ENCODE data around the gene SAMD11.
A peak's percentile ranks its signal among the peaks of the same experiment; 100 is the strongest.

The SAMD11 gene

GRCh38 chr1:961132-961669 is 37.5 kb downstream of the SAMD11 start:
- Histone ChIP-seq H3K4me3 (ENCODE audit: extremely low read depth, insufficient read depth, low read length, poor library complexity, severe bottlenecking) (peak overlapping the region; percentile 61), H3K4me1 (ENCODE audit: control insufficient read depth, insufficient read depth, low read length, poor library complexity, severe bottlenecking) (peaks cover 16% of the 10 kb centered on the region), H3K27ac (ENCODE audit: low read depth, low read length, severe bottlenecking) (no peak overlapping the region), H3K9me3 (ENCODE audit: control insufficient read depth, low read length) (no peaks in the 10 kb centered on the region), H3K36me3 (ENCODE audit: control insufficient read depth, insufficient read depth, low read length) (peaks cover 47% of the 10 kb centered on the region)
- WGBS, 2 experiments (ENCODE audit: insufficient coverage in 2 of 2) = 38 to 52% methylated on average over 38 to 50 of the region's 56 CpGs

- Histone ChIP-seq H3K4me3 (ENCODE audit: extremely low read depth, insufficient read depth, low read length, poor library complexity, severe bottlenecking) (no peak overlapping the region), H3K9me3 (ENCODE audit: control insufficient read depth, low read length) (no peaks in the 10 kb centered on the region), H3K36me3 (ENCODE audit: control insufficient read depth, insufficient read depth, low read length) (peaks cover 33% of the 10 kb centered on the region), H3K27ac (ENCODE audit: low read depth, low read length, severe bottlenecking) (no peak overlapping the region), H3K4me1 (ENCODE audit: control insufficient read depth, insufficient read depth, low read length, poor library complexity, severe bottlenecking) (peaks cover 17% of the 10 kb centered on the region)
- 97 to 98% methylated on average over 40 to 55 of the region's 57 CpGs for WGBS, 2 experiments (ENCODE audit: insufficient coverage in 2 of 2)
Observed at GRCh38 chr1:962381-963300, 38.9 kb downstream of the SAMD11 start.

- no peaks in the 10 kb centered on the region for H3K9me3 ChIP-seq (ENCODE audit: control insufficient read depth, low read length)
- H3K27ac ChIP-seq (ENCODE audit: low read depth, low read length, severe bottlenecking) = no peak overlapping the region
- peaks cover 33% of the 10 kb centered on the region for H3K36me3 ChIP-seq (ENCODE audit: control insufficient read depth, insufficient read depth, low read length)
- H3K4me3 ChIP-seq (ENCODE audit: extremely low read depth, insufficient read depth, low read length, poor library complexity, severe bottlenecking) = no peak overlapping the region
- H3K4me1 ChIP-seq (ENCODE audit: control insufficient read depth, insufficient read depth, low read length, poor library complexity, severe bottlenecking) = peaks cover 13% of the 10 kb centered on the region
- WGBS, 2 experiments (ENCODE audit: insufficient coverage in 2 of 2) = 95% methylated on average over 15 to 16 of the region's 16 CpGs
Observed at GRCh38 chr1:963301-963651, 39.6 kb downstream of the SAMD11 start.

- Histone ChIP-seq H3K4me3 (ENCODE audit: extremely low read depth, insufficient read depth, low read length, poor library complexity, severe bottlenecking) (no peak overlapping the region), H3K27ac (ENCODE audit: low read depth, low read length, severe bottlenecking) (no peak overlapping the region)
- WGBS, 2 experiments (ENCODE audit: insufficient coverage in 2 of 2) = 97 to 98% methylated on average over 31 to 41 of the region's 47 CpGs
Observed at GRCh38 chr1:963746-964525, 40.2 kb downstream of the SAMD11 start.

GRCh38 chr1:964691-965525 is 41.2 kb downstream of the SAMD11 start:
- Histone ChIP-seq H3K4me1 (ENCODE audit: control insufficient read depth, insufficient read depth, low read length, poor library complexity, severe bottlenecking) (peaks cover 13% of the 10 kb centered on the region), H3K4me3 (ENCODE audit: extremely low read depth, insufficient read depth, low read length, poor library complexity, severe bottlenecking) (no peak overlapping the region), H3K9me3 (ENCODE audit: control insufficient read depth, low read length) (no peaks in the 10 kb centered on the region), H3K27ac (ENCODE audit: low read depth, low read length, severe bottlenecking) (no peak overlapping the region), H3K36me3 (ENCODE audit: control insufficient read depth, insufficient read depth, low read length) (peaks cover 33% of the 10 kb centered on the region)
- 95% methylated on average over 18 to 26 of the region's 51 CpGs for WGBS, 2 experiments (ENCODE audit: insufficient coverage in 2 of 2)

More at GRCh38 chr1:963746-964525, 40.2 kb downstream of the SAMD11 start:
- Histone ChIP-seq H3K9me3 (ENCODE audit: control insufficient read depth, low read length) (no peaks in the 10 kb centered on the region), H3K4me1 (ENCODE audit: control insufficient read depth, insufficient read depth, low read length, poor library complexity, severe bottlenecking) (peaks cover 13% of the 10 kb centered on the region), H3K36me3 (ENCODE audit: control insufficient read depth, insufficient read depth, low read length) (peaks cover 33% of the 10 kb centered on the region)

- WGBS, 2 experiments (ENCODE audit: insufficient coverage in 2 of 2) = 92 to 94% methylated on average over 23 to 25 of the region's 26 CpGs
- H3K4me3 ChIP-seq (ENCODE audit: extremely low read depth, insufficient read depth, low read length, poor library complexity, severe bottlenecking) = no peak overlapping the region
- H3K36me3 ChIP-seq (ENCODE audit: control insufficient read depth, insufficient read depth, low read length) = peaks cover 33% of the 10 kb centered on the region
- H3K4me1 ChIP-seq (ENCODE audit: control insufficient read depth, insufficient read depth, low read length, poor library complexity, severe bottlenecking) = peaks cover 13% of the 10 kb centered on the region
- H3K27ac ChIP-seq (ENCODE audit: low read depth, low read length, severe bottlenecking) = no peak overlapping the region
- no peaks in the 10 kb centered on the region for H3K9me3 ChIP-seq (ENCODE audit: control insufficient read depth, low read length)
Observed at GRCh38 chr1:965526-966134, 41.9 kb downstream of the SAMD11 start.

- Histone ChIP-seq H3K9me3 (ENCODE audit: control insufficient read depth, low read length) (no peaks in the 10 kb centered on the region), H3K36me3 (ENCODE audit: control insufficient read depth, insufficient read depth, low read length) (peaks cover 33% of the 10 kb centered on the region), H3K27ac (ENCODE audit: low read depth, low read length, severe bottlenecking) (no peak within 1 kb of the TSS), H3K4me1 (ENCODE audit: control insufficient read depth, insufficient read depth, low read length, poor library complexity, severe bottlenecking) (peaks cover 13% of the 10 kb centered on the region), H3K4me3 (ENCODE audit: extremely low read depth, insufficient read depth, low read length, poor library complexity, severe bottlenecking) (peak within 1 kb of the TSS; percentile 35)
- 21 to 24% methylated on average over 29 to 30 of the region's 31 CpGs for WGBS, 2 experiments (ENCODE audit: insufficient coverage in 2 of 2)
Observed at GRCh38 chr1:966135-966703, 42.5 kb downstream of the SAMD11 start, which contains the start of gene PLEKHN1. PLEKHN1 (plus strand) TSS chr1:966482; CDS start chr1:966532, 50 bp downstream.

- H3K27ac ChIP-seq (ENCODE audit: low read depth, low read length, severe bottlenecking) = no peak overlapping the region
- 4 to 5% methylated on average over 55 to 57 of the region's 60 CpGs for WGBS, 2 experiments (ENCODE audit: insufficient coverage in 2 of 2)
Observed at GRCh38 chr1:966704-967300, 43.1 kb downstream of the SAMD11 start.

GRCh38 chr1:967466-968343 is 44.0 kb downstream of the SAMD11 start:
- WGBS, 2 experiments (ENCODE audit: insufficient coverage in 2 of 2) = 76 to 77% methylated on average over 17 to 18 of the region's 23 CpGs
- Histone ChIP-seq H3K4me1 (ENCODE audit: control insufficient read depth, insufficient read depth, low read length, poor library complexity, severe bottlenecking) (peaks cover 13% of the 10 kb centered on the region), H3K27ac (ENCODE audit: low read depth, low read length, severe bottlenecking) (no peak overlapping the region), H3K9me3 (ENCODE audit: control insufficient read depth, low read length) (no peaks in the 10 kb centered on the region), H3K4me3 (ENCODE audit: extremely low read depth, insufficient read depth, low read length, poor library complexity, severe bottlenecking) (no peak overlapping the region), H3K36me3 (ENCODE audit: control insufficient read depth, insufficient read depth, low read length) (peaks cover 26% of the 10 kb centered on the region)

More at GRCh38 chr1:966704-967300, 43.1 kb downstream of the SAMD11 start:
- peaks cover 33% of the 10 kb centered on the region for H3K36me3 ChIP-seq (ENCODE audit: control insufficient read depth, insufficient read depth, low read length)
- H3K4me1 ChIP-seq (ENCODE audit: control insufficient read depth, insufficient read depth, low read length, poor library complexity, severe bottlenecking) = peaks cover 13% of the 10 kb centered on the region
- no peaks in the 10 kb centered on the region for H3K9me3 ChIP-seq (ENCODE audit: control insufficient read depth, low read length)
- H3K4me3 ChIP-seq (ENCODE audit: extremely low read depth, insufficient read depth, low read length, poor library complexity, severe bottlenecking) = peak overlapping the region; percentile 35
